ENCODE data around the gene INO80C.
A peak's percentile ranks its signal among the peaks of the same experiment; 100 is the strongest.

INO80C gene

GRCh38 chr18:35441857-35442595, 55.7 kb downstream of the INO80C start:
- Histone ChIP-seq H3K4me3 (no peak overlapping the region), H3K36me3 (ENCODE audit: insufficient read depth, low read length) (no peaks in the 10 kb centered on the region)

GRCh38 chr18:35438480-35439234, 59.1 kb downstream of the INO80C start:
- Histone ChIP-seq H3K27ac (no peak overlapping the region), H3K9me3 (ENCODE audit: low read depth, low read length) (peaks cover 5% of the 10 kb centered on the region; the same call in 1 of the 2 replicates)
- TF ChIP-seq POLR2AphosphoS5 (IDR thresholded peaks at IDR 0.05; ENCODE audit: borderline replicate concordance, low read depth, low read length) (no peak), EZH2 (IDR thresholded peaks at IDR 0.05) (no peak), FOXP2 (optimal IDR thresholded peaks at IDR 0.05; ENCODE audit: control extremely low read depth, extremely low read length, insufficient read depth) (no peak)

More at GRCh38 chr18:35441857-35442595, 55.7 kb downstream of the INO80C start:
- H3K27ac ChIP-seq, result no peak overlapping the region
- no peak for DNase-seq (ENCODE audit: low read depth, low spot score)
- H3K9me3 ChIP-seq (ENCODE audit: low read depth, low read length), result no peaks in the 10 kb centered on the region
- TF ChIP-seq POLR2AphosphoS5 (IDR thresholded peaks at IDR 0.05; ENCODE audit: borderline replicate concordance, low read depth, low read length), result no peak
- TF ChIP-seq EZH2 (IDR thresholded peaks at IDR 0.05), result no peak
- no peak for TF ChIP-seq FOXP2 (optimal IDR thresholded peaks at IDR 0.05; ENCODE audit: control extremely low read depth, extremely low read length, insufficient read depth)
- no peak overlapping the region for H3K9ac ChIP-seq (ENCODE audit: insufficient read length)

GRCh38 chr18:35437836-35438235, 59.9 kb downstream of the INO80C start:
- Histone ChIP-seq H3K27ac (no peak overlapping the region), H3K4me3 (no peak overlapping the region)
- TF ChIP-seq POLR2AphosphoS5 (IDR thresholded peaks at IDR 0.05; ENCODE audit: borderline replicate concordance, low read depth, low read length), result no peak
- no peak for TF ChIP-seq FOXP2 (optimal IDR thresholded peaks at IDR 0.05; ENCODE audit: control extremely low read depth, extremely low read length, insufficient read depth)
- TF ChIP-seq EZH2 (IDR thresholded peaks at IDR 0.05), result no peak

More at GRCh38 chr18:35438480-35439234, 59.1 kb downstream of the INO80C start:
- Histone ChIP-seq H3K9ac (ENCODE audit: insufficient read length) (no peak overlapping the region), H3K4me3 (no peak overlapping the region), H3K36me3 (ENCODE audit: insufficient read depth, low read length) (no peaks in the 10 kb centered on the region)
- DNase-seq (ENCODE audit: low read depth, low spot score), result no peak

GRCh38 chr18:35436076-35436649, 61.6 kb downstream of the INO80C start:
- Histone ChIP-seq H3K9me3 (ENCODE audit: low read depth, low read length) (peaks cover 5% of the 10 kb centered on the region; the same call in 1 of the 2 replicates), H3K9ac (ENCODE audit: insufficient read length) (no peak overlapping the region), H3K27ac (no peak overlapping the region), H3K36me3 (ENCODE audit: insufficient read depth, low read length) (no peaks in the 10 kb centered on the region), H3K4me3 (no peak overlapping the region)
- no peak for DNase-seq (ENCODE audit: low read depth, low spot score)
- TF ChIP-seq EZH2 (IDR thresholded peaks at IDR 0.05) (no peak), FOXP2 (optimal IDR thresholded peaks at IDR 0.05; ENCODE audit: control extremely low read depth, extremely low read length, insufficient read depth) (no peak), POLR2AphosphoS5 (IDR thresholded peaks at IDR 0.05; ENCODE audit: borderline replicate concordance, low read depth, low read length) (no peak)

More at GRCh38 chr18:35437836-35438235, 59.9 kb downstream of the INO80C start:
- Histone ChIP-seq H3K36me3 (ENCODE audit: insufficient read depth, low read length) (no peaks in the 10 kb centered on the region), H3K9me3 (ENCODE audit: low read depth, low read length) (peaks cover 5% of the 10 kb centered on the region; the same call in 1 of the 2 replicates), H3K9ac (ENCODE audit: insufficient read length) (no peak overlapping the region)
- no peak for DNase-seq (ENCODE audit: low read depth, low spot score)

GRCh38 chr18:35435401-35435800, 62.4 kb downstream of the INO80C start:
- DNase-seq (ENCODE audit: low read depth, low spot score), result no peak
- Histone ChIP-seq H3K36me3 (ENCODE audit: insufficient read depth, low read length) (no peaks in the 10 kb centered on the region), H3K9me3 (ENCODE audit: low read depth, low read length) (peaks cover 5% of the 10 kb centered on the region; the same call in 1 of the 2 replicates), H3K9ac (ENCODE audit: insufficient read length) (no peak overlapping the region), H3K4me3 (no peak overlapping the region), H3K27ac (no peak overlapping the region)
- TF ChIP-seq EZH2 (IDR thresholded peaks at IDR 0.05), result no peak
- TF ChIP-seq FOXP2 (optimal IDR thresholded peaks at IDR 0.05; ENCODE audit: control extremely low read depth, extremely low read length, insufficient read depth), result no peak
- TF ChIP-seq POLR2AphosphoS5 (IDR thresholded peaks at IDR 0.05; ENCODE audit: borderline replicate concordance, low read depth, low read length), result no peak

GRCh38 chr18:35432565-35433001, 65.2 kb downstream of the INO80C start:
- H3K27ac ChIP-seq, result peak overlapping the region; percentile 95
- H3K9me3 ChIP-seq (ENCODE audit: low read depth, low read length), result peaks cover 5% of the 10 kb centered on the region; the same call in 1 of the 2 replicates
- H3K9ac ChIP-seq (ENCODE audit: insufficient read length), result peak overlapping the region; percentile 32
- DNase-seq (ENCODE audit: low read depth, low spot score), result peak; percentile 73
- peak overlapping the region; percentile 61 for H3K4me3 ChIP-seq
- TF ChIP-seq POLR2AphosphoS5 (IDR thresholded peaks at IDR 0.05; ENCODE audit: borderline replicate concordance, low read depth, low read length), result no peak
- TF ChIP-seq EZH2 (IDR thresholded peaks at IDR 0.05), result no peak
- no peak for TF ChIP-seq FOXP2 (optimal IDR thresholded peaks at IDR 0.05; ENCODE audit: control extremely low read depth, extremely low read length, insufficient read depth)
- H3K36me3 ChIP-seq (ENCODE audit: insufficient read depth, low read length), result no peaks in the 10 kb centered on the region

GRCh38 chr18:35431374-35431741, 66.4 kb downstream of the INO80C start:
- Histone ChIP-seq H3K27ac (no peak overlapping the region), H3K36me3 (ENCODE audit: insufficient read depth, low read length) (no peaks in the 10 kb centered on the region), H3K9ac (ENCODE audit: insufficient read length) (no peak overlapping the region), H3K4me3 (no peak overlapping the region), H3K9me3 (ENCODE audit: low read depth, low read length) (peaks cover 5% of the 10 kb centered on the region; the same call in 1 of the 2 replicates)
- TF ChIP-seq EZH2 (IDR thresholded peaks at IDR 0.05), result no peak
- DNase-seq (ENCODE audit: low read depth, low spot score), result no peak

- Histone ChIP-seq H3K9ac (ENCODE audit: insufficient read length) (no peak overlapping the region), H3K9me3 (ENCODE audit: low read depth, low read length) (peaks cover 5% of the 10 kb centered on the region; the same call in 1 of the 2 replicates), H3K4me3 (no peak overlapping the region), H3K27ac (no peak overlapping the region), H3K36me3 (ENCODE audit: insufficient read depth, low read length) (no peaks in the 10 kb centered on the region)
- DNase-seq (ENCODE audit: low read depth, low spot score), result no peak
- no peak for TF ChIP-seq POLR2AphosphoS5 (IDR thresholded peaks at IDR 0.05; ENCODE audit: borderline replicate concordance, low read depth, low read length)
- no peak for TF ChIP-seq FOXP2 (optimal IDR thresholded peaks at IDR 0.05; ENCODE audit: control extremely low read depth, extremely low read length, insufficient read depth)
These were observed 66.9 kb downstream of the INO80C start for GRCh38 chr18:35430721-35431373.
